A172 (cell line): Measurements from ENCODE around the gene FAM114A2. TPM values are rescaled to one million over a fixed set of nuclear protein-coding genes. Genes with fewer than 3 reads are reported as not detected.
"Not testable (repeated sequence)": the region's sequence is repeated elsewhere in the genome, so short reads cannot be mapped to it uniquely, and the experiment has no call there.

Source experiments
- DNase-seq: peaks from one replicate; pipeline ENCODE4 v3.0.0-alpha.2; 2015; ENCODE audit warnings: low spot score
- total RNA-seq: library from RNA; depleted of rRNA; stranded (reverse); fragments of >200 nt; shearing (Covaris generic); gene quantifications from 2 replicates; pipeline ENCODE4 v1.2.3, GENCODE V29; 2014

The FAM114A2 gene
- total RNA-seq, 1 experiment from 2014 or later: 30.7 TPM

DNA sequence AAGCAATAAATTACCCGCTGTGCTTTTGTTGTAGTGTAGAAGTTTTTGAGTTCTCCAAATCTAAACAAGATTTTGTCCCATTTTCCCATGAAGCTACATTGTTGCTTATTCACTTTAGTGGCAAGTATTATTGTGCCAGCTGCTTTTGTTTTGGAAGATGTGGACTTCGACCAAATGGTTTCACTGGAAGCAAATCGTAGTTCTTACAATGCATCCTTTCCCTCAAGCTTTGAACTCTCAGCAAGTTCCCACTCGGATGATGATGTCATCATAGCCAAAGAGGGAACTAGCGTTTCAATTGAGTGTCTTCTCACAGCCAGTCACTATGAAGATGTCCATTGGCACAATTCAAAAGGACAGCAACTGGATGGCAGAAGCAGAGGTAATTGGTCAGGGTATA is 10.9 kb upstream of the FAM114A2 start:
- no peak for DNase-seq

DNA sequence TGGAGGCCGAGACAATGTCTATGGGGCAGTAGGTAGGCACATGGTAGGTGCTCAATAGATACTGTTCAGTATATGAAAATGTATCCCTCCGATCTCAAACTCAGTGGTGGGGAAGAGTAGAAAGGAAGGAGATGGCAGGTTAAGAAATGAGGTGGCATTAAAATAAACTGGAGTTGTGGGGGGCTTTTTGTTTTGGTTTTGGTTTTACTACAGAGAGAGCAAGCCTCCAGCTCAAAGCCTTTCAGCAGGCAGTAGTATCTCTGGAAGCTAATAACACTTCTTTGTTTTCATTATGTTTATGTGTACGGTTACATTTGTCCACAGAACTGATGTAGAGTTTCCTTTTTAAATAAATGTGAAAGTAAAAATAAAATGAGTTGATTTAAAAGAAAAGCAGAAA is 8.6 kb upstream of the FAM114A2 start:
- DNase-seq: no peak

DNA sequence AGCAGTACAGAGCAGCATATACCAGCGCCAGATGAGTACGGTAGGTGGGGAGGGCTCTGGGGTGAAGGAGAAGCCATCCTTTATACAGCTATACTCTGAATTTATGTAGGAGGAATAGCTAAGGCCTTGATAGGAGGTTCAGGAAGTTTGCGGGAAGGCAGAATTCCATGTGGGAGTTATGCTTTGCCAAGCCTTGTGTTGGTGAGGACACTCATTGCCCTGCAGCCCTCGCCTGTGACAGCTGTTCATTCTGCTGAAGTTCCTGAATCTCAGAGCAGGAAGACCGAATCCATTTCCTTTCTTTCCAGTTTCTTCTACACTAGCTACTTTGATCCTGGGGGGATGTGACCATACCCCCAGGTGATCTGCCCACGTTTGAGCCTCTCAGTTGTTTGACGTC is 7.8 kb upstream of the FAM114A2 start:
- no peak for DNase-seq

GRCh38 chr5:154044581-154044980 is 5.9 kb upstream of the FAM114A2 start:
- no peak for DNase-seq

GRCh38 chr5:154044099-154044498 is 5.4 kb upstream of the FAM114A2 start:
- DNase-seq: no peak

DNA sequence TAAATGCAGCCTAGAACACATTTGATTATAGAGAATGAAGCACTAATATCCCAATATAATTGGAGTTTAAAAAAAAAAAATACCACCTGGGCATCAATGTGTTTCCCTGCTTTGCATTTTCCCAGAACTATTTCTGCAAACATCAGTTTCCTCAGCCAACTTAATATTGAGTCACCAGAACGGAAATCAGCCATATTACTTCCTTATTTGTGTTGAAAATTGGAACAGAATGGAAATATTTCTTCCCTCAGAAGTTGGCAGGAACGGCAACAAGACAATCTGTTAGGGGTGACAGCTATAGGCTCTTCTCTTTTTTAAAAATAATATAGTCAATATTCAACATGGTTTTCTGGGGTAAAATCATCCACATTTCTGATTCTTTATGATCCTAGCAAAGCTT is 4.1 kb upstream of the FAM114A2 start:
- no peak for DNase-seq

- DNase-seq: no peak
Measured at GRCh38 chr5:154039458-154039829, 734 bp upstream of the FAM114A2 start.

- DNase-seq: peak; percentile 35
Measured at GRCh38 chr5:154038261-154038706, 426 bp downstream of the FAM114A2 start.

GRCh38 chr5:154034944-154035343 is 3.8 kb downstream of the FAM114A2 start:
- no peak for DNase-seq

DNA sequence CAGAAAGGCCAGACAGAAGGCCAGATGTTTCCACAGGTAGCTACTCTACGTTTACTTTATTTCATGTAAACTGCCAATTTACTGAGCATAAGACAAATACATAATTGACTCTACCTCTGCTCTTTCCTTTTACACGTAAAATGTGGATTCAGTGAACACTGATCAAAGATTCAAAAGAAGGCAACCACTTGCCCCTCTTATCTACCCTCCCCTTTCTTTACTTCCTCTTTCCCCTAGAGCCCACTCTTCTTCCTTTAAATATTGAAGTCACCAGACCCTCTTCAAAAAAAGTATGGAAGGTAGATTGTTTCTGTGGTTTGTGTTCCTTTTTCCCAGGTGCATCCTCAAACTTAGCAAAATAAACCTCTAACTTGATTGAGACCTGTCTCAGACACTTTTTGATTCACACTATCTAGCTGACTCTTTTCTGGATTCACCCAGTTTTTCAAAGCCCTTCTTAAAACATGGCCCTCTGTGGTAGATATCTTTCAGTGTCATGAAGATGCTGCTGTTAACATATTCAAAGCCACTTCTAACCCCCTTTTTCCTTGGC is 6.7 kb downstream of the FAM114A2 start:
- no peak for DNase-seq

- DNase-seq: no peak
Measured at GRCh38 chr5:154025951-154026350, 12.8 kb downstream of the FAM114A2 start.

DNA sequence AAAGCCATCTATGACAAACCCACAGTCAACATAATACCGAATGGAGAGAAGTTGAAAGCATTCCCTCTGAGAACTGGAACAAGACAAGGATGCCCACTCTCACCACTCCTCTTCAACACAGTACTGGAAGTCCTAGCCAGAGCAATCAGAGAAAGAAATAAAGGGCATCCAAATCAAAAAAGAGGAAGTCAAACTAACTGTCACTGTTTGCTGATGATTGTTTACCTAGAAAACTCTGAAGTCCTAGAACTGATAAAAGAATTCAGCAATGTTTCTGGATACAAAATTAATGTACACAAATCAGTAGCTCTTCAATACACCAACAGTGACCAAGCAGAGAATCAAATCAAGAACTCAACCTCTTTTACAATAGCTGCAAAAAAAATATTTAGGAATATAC is 19.8 kb downstream of the FAM114A2 start:
- DNase-seq: not testable (repeated sequence)

GRCh38 chr5:154015071-154015693 is 23.5 kb downstream of the FAM114A2 start:
- DNase-seq: no peak

DNA sequence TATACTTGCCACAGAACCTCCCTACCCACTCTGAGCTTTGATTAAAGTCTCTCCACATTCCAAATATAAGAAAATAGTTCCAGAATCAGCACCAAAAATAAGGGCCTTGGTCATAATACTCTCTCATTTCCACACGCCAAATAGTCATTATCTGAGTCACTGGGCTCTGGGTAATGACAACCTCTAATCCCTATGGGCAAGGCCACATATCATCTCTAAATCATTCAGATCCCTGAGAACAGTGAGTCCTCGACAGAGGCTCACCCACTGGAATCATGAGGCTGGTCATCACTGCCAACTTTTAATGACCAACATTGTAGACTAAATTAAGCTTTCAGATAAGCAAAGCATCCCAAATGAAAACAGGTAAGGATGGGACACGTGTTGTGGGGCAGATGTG is 28.1 kb downstream of the FAM114A2 start:
- peak; percentile 30 for DNase-seq

GRCh38 chr5:154005648-154006047 is 33.1 kb downstream of the FAM114A2 start:
- no peak for DNase-seq

GRCh38 chr5:154002511-154003020 is 36.1 kb downstream of the FAM114A2 start:
- DNase-seq: no peak

DNA sequence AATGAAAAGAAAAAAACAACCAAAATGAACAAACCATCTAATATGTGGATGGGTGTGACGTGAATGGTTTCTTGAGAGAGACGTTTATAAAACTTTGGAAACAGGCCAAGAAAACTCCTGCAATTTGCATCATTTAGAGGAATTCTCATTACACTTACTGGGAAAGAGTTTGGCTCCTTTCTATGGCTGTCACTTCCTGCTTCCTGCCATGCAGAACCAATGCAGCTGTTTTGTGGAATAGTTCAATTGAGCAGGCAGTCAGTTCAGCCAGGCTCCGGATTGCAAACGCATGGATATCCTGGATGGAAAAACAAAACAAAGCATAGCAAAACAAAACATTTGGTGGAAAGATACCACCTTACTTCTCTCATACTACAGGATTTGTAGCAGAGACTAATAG is 36.6 kb downstream of the FAM114A2 start:
- no peak for DNase-seq

DNA sequence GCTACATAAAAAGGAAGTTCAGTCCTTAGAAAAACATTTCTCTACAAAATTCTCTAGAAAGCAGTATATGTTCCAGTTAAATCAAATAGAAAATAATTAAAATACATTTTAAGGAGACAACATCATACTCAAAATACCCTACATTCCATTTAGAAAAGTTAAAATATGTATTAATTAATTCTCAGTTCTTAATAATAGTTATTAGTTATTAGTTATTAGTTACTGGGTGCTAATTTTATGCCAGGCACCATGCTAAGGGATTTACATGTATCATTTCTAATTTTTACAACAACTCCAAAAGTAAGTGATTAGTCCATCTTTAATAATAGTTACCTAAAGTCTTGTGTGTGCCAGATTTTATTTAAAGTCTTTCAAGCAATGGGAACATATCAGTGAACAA is 38.0 kb downstream of the FAM114A2 start:
- no peak for DNase-seq

GRCh38 chr5:153999995-154000394 is 38.7 kb downstream of the FAM114A2 start:
- DNase-seq: no peak

DNA sequence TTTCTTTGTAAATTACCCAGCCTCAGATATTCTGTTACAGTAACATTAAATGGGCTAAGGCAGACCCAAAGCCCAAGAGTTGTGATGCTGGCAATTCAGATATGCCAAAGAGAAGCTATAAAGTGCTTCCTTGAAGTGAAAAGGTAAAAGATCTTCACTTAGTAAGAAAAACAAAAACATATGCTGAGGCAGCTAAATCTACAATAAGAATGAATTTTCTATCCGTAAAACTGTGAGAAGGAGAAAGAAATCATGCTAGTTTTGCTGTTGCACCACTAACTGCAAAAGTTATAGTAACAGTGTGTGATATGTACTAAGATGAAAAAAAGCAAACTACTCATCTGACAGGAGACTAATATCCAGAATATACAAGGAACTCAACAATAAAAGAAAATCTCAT is 39.9 kb downstream of the FAM114A2 start:
- DNase-seq: no peak

GRCh38 chr5:153998010-153998409 is 40.7 kb downstream of the FAM114A2 start:
- no peak for DNase-seq

- no peak for DNase-seq
Measured at GRCh38 chr5:153991168-153991567, 47.5 kb downstream of the FAM114A2 start.

GRCh38 chr5:153988510-153988909 is 50.2 kb downstream of the FAM114A2 start:
- DNase-seq: no peak

DNA sequence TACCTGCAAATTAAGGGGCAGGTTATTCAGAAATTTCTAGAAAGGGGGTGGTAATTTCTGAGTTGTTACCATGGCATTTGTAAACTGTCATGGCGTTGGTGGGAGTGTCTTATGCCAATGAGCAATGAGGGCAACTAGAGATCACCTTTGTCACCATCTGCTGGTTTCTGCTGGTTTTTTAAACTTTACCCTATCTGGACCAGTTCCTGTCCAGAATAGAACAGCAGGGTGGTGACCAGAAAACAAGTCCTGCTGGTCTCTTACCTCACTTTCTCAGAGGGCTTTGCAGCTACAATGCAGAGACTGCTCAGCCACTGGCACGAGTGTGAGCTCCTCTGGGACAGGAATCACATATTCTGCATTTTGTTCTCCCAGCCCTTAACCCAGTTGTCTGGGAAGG is 51.4 kb downstream of the FAM114A2 start:
- DNase-seq: no peak
